Neural progenitor cell (in vitro differentiated cells): ENCODE results near the gene ZMYND10. TPM values are rescaled to one million over a fixed set of nuclear protein-coding genes. Genes with fewer than 3 reads are reported as not detected.

Source experiments
- DNase-seq: peaks from one replicate; pipeline ENCODE4 v3.0.0-alpha.2; 2016; ENCODE audit warnings: low spot score
- H2AFZ ChIP-seq: fragments of 200-600 bp; sonication (generic); replicated peaks from 2 replicates; pipeline ENCODE4 v1.6.1; 2016; ENCODE audit warnings: antibody characterized with exemption
- H3F3A ChIP-seq: fragments of 200-600 bp; sonication (generic); 2 replicates; pipeline ENCODE4 v1.6.1; 2016; ENCODE audit warnings: antibody characterized with exemption, low read depth
- H3K27ac ChIP-seq: fragments of 200-600 bp; sonication (generic); 2 replicates; pipeline ENCODE4 v1.5.1; 2016; ENCODE audit warnings: mild to moderate bottlenecking
- H3K27me3 ChIP-seq: fragments of 200-600 bp; sonication (generic); 2 replicates; pipeline ENCODE4 v1.6.1; 2016; ENCODE audit warnings: mild to moderate bottlenecking, moderate library complexity
- H3K36me3 ChIP-seq: fragments of 200-600 bp; sonication (generic); 2 replicates; pipeline ENCODE4 v1.5.1; 2016
- H3K4me1 ChIP-seq: fragments of 200-600 bp; sonication (generic); 2 replicates; pipeline ENCODE4 v1.6.1; 2016; ENCODE audit warnings: mixed run types
- H3K4me2 ChIP-seq: fragments of 200-600 bp; sonication (generic); 2 replicates; pipeline ENCODE4 v1.6.1; 2016
- H3K4me3 ChIP-seq: fragments of 200-600 bp; sonication (generic); 2 replicates; pipeline ENCODE4 v1.5.1; 2016
- H3K79me2 ChIP-seq: fragments of 200-600 bp; sonication (generic); 2 replicates; pipeline ENCODE4 v1.6.1; 2016; ENCODE audit warnings: low read depth
- H3K9ac ChIP-seq: fragments of 200-600 bp; sonication (generic); 2 replicates; pipeline ENCODE4 v1.6.1; 2016
- H3K9me3 ChIP-seq: fragments of 200-600 bp; sonication (generic); 2 replicates; pipeline ENCODE4 v1.5.1; 2016; ENCODE audit warnings: low read depth
- H4K20me1 ChIP-seq: fragments of 200-600 bp; sonication (generic); 2 replicates; pipeline ENCODE4 v1.6.1; 2016; ENCODE audit warnings: low read depth
- H3K27ac Mint-ChIP-seq: 3 replicates; pipeline ENCODE4 v1.8.0; 2021; ENCODE audit warnings: mixed read lengths
- H3K27me3 Mint-ChIP-seq: 2 replicates; pipeline ENCODE4 v1.8.0; 2022; ENCODE audit warnings: low read depth, mild to moderate bottlenecking, inconsistent platforms, moderate library complexity, mixed read lengths; ENCODE audit not compliant: insufficient read depth
- H3K36me3 Mint-ChIP-seq: 3 replicates; pipeline ENCODE4 v1.8.0; 2021; ENCODE audit warnings: mixed read lengths
- H3K4me1 Mint-ChIP-seq: 3 replicates; pipeline ENCODE4 v1.8.0; 2021; ENCODE audit warnings: mixed read lengths
- H3K4me3 Mint-ChIP-seq: 3 replicates; pipeline ENCODE4 v1.8.0; 2021; ENCODE audit warnings: mild to moderate bottlenecking, moderate library complexity, mixed read lengths
- H3K9me3 Mint-ChIP-seq: 3 replicates; pipeline ENCODE4 v1.8.0; 2020; ENCODE audit warnings: mixed read lengths
- CTCF ChIP-seq: fragments of 200-600 bp; sonication (generic); IDR thresholded peaks from 2 replicates; pipeline ENCODE4 v1.5.1; 2017; ENCODE audit warnings: antibody characterized with exemption, mild to moderate bottlenecking
- EZH2 ChIP-seq: fragments of 200-600 bp; sonication (generic); IDR thresholded peaks from 2 replicates; pipeline ENCODE4 v1.6.1; 2017; ENCODE audit warnings: antibody characterized with exemption, mild to moderate bottlenecking, moderate library complexity
- EZH2phosphoT487 ChIP-seq: fragments of 200-600 bp; sonication (generic); IDR thresholded peaks from 2 replicates; pipeline ENCODE4 v1.6.1; 2017; ENCODE audit warnings: antibody characterized with exemption
- total RNA-seq: library from RNA; depleted of rRNA; stranded (reverse); fragments of >200 nt; gene quantifications from 2 replicates; pipeline ENCODE4 v1.2.3, GENCODE V29; 2015; ENCODE audit warnings: low replicate concordance

ZMYND10 gene
- total RNA-seq, 1 donor from 2014 or later, result 0.37 TPM

GRCh38 chr3:50356553-50356952 lies 11.0 kb upstream of the ZMYND10 start:
- Histone ChIP-seq H3K79me2 (peaks cover 36% of the 10 kb centered on the region), H3K9me3 (no peaks in the 10 kb centered on the region), H3K4me1 (peaks cover 17% of the 10 kb centered on the region), H3K27me3 (no peaks in the 10 kb centered on the region), H3K4me3 (peak overlapping the region; percentile 79), H2AFZ (no peak overlapping the region), H3K9ac (no peak overlapping the region), H3F3A (peaks cover 7% of the 10 kb centered on the region), H3K36me3 (no peaks in the 10 kb centered on the region), H3K27ac (no peak overlapping the region), H4K20me1 (peaks cover 41% of the 10 kb centered on the region), H3K4me2 (peak overlapping the region; percentile 92)
- H3K4me3 Mint-ChIP-seq, result peak overlapping the region; percentile 95
- no peak overlapping the region for H3K27ac Mint-ChIP-seq
- no peak for DNase-seq
- H3K4me1 Mint-ChIP-seq, result peaks cover 39% of the 10 kb centered on the region
- TF ChIP-seq EZH2, result no peak
- TF ChIP-seq EZH2phosphoT487, result no peak
- no peak for TF ChIP-seq CTCF
- no peaks in the 10 kb centered on the region for H3K9me3 Mint-ChIP-seq
- peaks cover 7% of the 10 kb centered on the region for H3K36me3 Mint-ChIP-seq
- peaks cover 12% of the 10 kb centered on the region for H3K27me3 Mint-ChIP-seq

DNA sequence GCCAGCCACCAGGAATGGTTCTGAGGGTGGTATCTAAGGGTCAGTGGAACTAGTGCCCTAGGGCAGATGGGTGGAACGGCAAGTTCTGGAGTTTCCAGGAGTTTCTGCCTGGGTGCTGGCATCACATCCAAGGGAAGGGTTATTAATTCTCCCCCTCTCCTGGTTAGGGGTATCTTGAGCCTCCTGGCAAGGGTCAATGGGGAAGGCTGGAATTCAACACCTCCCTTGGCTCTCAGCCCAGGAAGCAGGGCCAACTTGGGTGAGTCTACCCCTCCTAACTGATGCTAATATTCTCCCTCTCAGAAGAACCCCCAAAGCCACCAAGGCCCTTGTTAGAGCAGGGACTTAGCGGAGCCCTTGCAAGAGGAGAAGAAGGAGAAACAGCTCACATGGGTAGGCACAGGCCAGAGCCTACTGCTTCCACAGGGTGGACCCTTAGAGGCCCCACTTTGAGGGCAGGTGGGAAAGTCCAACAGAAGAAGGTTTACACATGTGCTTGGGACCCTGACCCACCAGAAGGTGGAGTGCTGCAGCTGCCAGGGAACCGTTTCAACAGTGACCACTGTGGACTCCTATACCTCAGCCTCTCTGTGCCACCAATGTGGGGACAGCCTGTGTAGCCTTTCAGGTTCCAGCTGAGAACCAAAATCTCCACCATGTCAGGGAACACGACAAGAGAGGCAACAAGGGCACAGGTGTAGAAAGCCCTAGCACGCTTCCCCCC lies 10.5 kb upstream of the ZMYND10 start:
- TF ChIP-seq EZH2phosphoT487 (no peak), CTCF (peak; percentile 35)
- Histone ChIP-seq H3K36me3 (no peaks in the 10 kb centered on the region), H3K79me2 (peaks cover 36% of the 10 kb centered on the region), H3K9me3 (no peaks in the 10 kb centered on the region), H3K4me1 (peaks cover 17% of the 10 kb centered on the region), H3K27me3 (no peaks in the 10 kb centered on the region), H3K4me3 (no peak overlapping the region), H4K20me1 (peaks cover 46% of the 10 kb centered on the region), H2AFZ (no peak overlapping the region), H3K9ac (no peak overlapping the region), H3F3A (peaks cover 7% of the 10 kb centered on the region), H3K27ac (no peak overlapping the region), H3K4me2 (peak overlapping the region; percentile 92)
- peaks cover 45% of the 10 kb centered on the region for H3K4me1 Mint-ChIP-seq
- DNase-seq, result no peak
- peaks cover 7% of the 10 kb centered on the region for H3K36me3 Mint-ChIP-seq
- H3K9me3 Mint-ChIP-seq, result no peaks in the 10 kb centered on the region
- no peak overlapping the region for H3K27ac Mint-ChIP-seq
- H3K27me3 Mint-ChIP-seq, result peaks cover 14% of the 10 kb centered on the region
- peak overlapping the region; percentile 95 for H3K4me3 Mint-ChIP-seq

DNA sequence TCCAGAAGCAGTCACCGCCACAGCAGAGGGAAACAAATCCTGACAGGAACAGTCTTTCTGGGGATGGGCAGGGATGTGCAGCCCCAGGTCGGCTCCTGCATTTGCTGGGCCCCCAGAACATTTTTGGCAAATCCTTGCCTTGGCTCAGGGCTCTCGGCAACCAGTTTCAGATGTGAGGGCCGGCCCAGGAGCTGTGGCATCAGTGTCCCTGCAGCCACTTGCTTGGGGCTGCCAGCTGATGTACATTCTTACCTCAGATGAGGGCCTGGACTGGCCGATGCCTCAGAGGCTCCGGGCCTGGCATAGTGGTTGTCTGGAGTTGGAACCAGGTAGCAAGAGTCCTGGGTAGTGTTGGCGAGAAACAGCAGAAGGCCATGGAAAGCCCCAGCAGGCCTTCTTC lies 9.3 kb upstream of the ZMYND10 start:
- no peak overlapping the region for H2AFZ ChIP-seq
- H4K20me1 ChIP-seq, result peaks cover 46% of the 10 kb centered on the region
- H3K4me2 ChIP-seq, result no peak overlapping the region
- H3K36me3 ChIP-seq, result no peaks in the 10 kb centered on the region
- H3K79me2 ChIP-seq, result peaks cover 41% of the 10 kb centered on the region
- H3K4me1 ChIP-seq, result peaks cover 22% of the 10 kb centered on the region
- no peak for TF ChIP-seq EZH2
- no peaks in the 10 kb centered on the region for H3K9me3 Mint-ChIP-seq
- H3K27me3 Mint-ChIP-seq, result peaks cover 14% of the 10 kb centered on the region
- no peak overlapping the region for H3K27ac Mint-ChIP-seq
- peaks cover 49% of the 10 kb centered on the region for H3K4me1 Mint-ChIP-seq
- no peaks in the 10 kb centered on the region for H3K9me3 ChIP-seq
- no peak overlapping the region for H3K4me3 ChIP-seq
- no peaks in the 10 kb centered on the region for H3K27me3 ChIP-seq
- no peak overlapping the region for H3K27ac ChIP-seq
- peaks cover 7% of the 10 kb centered on the region for H3F3A ChIP-seq
- H3K4me3 Mint-ChIP-seq, result no peak overlapping the region
- no peak overlapping the region for H3K9ac ChIP-seq
- no peak for DNase-seq
- H3K36me3 Mint-ChIP-seq, result peaks cover 10% of the 10 kb centered on the region

DNA sequence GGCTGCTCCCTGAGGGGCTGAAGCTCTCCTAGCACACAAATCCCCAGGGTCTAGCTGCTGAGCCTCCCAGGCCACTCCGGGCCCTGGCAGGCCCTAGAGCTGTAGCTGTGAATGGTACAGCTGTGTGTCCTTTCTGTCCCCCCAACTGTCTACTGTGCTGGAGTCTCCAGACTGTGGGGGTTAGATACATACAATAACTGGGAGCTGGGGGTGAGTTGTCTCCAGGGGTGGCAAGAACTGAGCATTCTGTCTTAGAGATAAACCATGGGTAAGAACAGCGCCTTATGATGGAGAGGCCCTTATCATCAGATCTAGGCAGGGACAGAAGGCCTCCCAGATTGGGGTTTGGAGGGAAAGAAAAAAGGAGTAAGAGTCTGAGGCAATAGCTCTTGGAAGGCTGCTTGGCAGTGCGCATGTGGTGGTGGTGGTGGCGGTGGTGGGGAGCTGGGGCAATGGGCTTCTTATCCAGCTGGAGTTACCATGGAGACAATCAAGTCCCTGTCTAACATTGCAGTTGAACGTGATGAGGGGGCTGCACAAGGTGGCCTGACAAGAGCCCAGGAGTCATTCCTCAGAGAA lies 8.7 kb upstream of the ZMYND10 start:
- H3K27ac Mint-ChIP-seq, result no peak overlapping the region
- Histone ChIP-seq H3K79me2 (peaks cover 45% of the 10 kb centered on the region), H3K9me3 (no peaks in the 10 kb centered on the region), H4K20me1 (peaks cover 46% of the 10 kb centered on the region), H2AFZ (no peak overlapping the region), H3K36me3 (no peaks in the 10 kb centered on the region), H3K27me3 (no peaks in the 10 kb centered on the region), H3F3A (peaks cover 7% of the 10 kb centered on the region), H3K4me2 (no peak overlapping the region), H3K4me1 (peaks cover 22% of the 10 kb centered on the region), H3K4me3 (no peak overlapping the region), H3K9ac (no peak overlapping the region), H3K27ac (no peak overlapping the region)
- peaks cover 14% of the 10 kb centered on the region for H3K27me3 Mint-ChIP-seq
- peaks cover 10% of the 10 kb centered on the region for H3K36me3 Mint-ChIP-seq
- DNase-seq, result no peak
- TF ChIP-seq CTCF, result no peak
- no peak for TF ChIP-seq EZH2
- TF ChIP-seq EZH2phosphoT487, result no peak
- no peaks in the 10 kb centered on the region for H3K9me3 Mint-ChIP-seq
- peaks cover 45% of the 10 kb centered on the region for H3K4me1 Mint-ChIP-seq
- H3K4me3 Mint-ChIP-seq, result peak overlapping the region; percentile 3
